Measurements from ENCODE around the gene KIAA0232.

- TF ChIP-seq NRF1 (conservative IDR thresholded peaks at IDR 0.05; ENCODE audit: low read depth, low read length) = no peak
- TF ChIP-seq ASH2L (IDR thresholded peaks at IDR 0.05; ENCODE audit: borderline replicate concordance, low read depth) = no peak
- no peak for TF ChIP-seq SP1 (IDR thresholded peaks at IDR 0.05; ENCODE audit: low read depth, low read length)
Measured at GRCh38 chr4:6908432-6909112, 126.0 kb downstream of the KIAA0232 start.

Data from GM12878 (cell line).